ENCODE measurements around the gene TLX1.
A peak's percentile ranks its signal among the peaks of the same experiment; 100 is the strongest.
"Not testable (repeated sequence)": the region's sequence is repeated elsewhere in the genome, so short reads cannot be mapped to it uniquely, and the experiment has no call there.

The TLX1 gene

DNA sequence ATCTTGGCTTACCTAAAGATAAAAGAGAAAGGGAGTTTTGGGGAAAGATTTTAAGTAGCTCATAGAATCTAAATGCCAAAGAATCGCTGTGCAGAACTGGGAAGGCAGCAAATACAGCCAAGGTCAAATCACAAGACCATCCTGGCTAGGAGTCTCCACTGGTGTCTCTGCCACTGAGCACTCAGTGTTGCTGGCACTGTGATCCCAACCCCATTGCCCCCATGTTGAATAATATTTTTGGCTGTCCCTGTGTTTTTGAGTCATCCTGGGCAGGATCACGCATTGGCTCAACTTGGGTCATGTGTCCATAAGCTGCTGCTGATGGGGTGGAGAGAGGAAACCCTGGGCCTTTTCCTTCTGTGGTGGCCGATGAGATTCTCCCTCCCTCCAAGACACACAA, 21.2 kb downstream of the TLX1 start:
- DNase-seq = no peak

DNA sequence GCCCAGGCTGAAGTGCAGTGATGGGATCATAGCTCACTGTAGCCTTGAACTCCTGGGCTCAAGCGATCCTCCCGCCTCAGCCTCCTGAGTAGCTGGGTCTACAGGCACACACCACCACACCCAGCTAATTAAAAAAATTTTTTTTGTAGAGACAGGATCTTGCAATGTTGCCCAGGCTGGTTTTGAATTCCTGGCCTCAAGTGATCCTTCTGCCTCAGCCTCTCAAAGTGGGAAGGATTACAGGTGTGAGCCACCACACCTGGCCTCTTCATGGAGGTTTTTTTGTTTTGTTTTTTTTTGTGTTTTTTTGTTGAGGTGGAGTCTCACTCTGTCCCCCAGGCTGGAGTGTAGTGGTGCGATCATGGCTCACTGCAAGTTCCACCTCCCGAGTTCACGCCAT, 23.4 kb downstream of the TLX1 start:
- DNase-seq = not testable (repeated sequence)

DNA sequence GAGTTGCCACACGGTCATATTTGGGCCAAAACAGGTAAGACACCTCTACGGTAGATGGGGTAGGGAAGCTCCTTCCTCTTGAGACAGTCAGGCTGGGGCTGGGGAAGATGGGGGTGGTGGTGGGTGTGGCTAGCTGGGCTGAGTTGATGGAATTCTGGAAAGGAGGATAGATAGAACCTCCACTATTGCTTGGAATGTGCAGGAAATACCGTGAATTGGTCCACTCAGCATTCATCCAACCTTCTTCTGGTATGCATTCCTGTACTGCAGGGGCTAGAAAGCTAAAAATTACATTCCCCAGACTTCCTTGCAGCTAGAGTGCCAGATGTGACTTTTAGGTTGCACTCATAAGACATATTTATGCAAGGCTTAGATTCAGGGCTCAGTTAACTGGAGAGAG, 24.8 kb downstream of the TLX1 start:
- DNase-seq = no peak

DNA sequence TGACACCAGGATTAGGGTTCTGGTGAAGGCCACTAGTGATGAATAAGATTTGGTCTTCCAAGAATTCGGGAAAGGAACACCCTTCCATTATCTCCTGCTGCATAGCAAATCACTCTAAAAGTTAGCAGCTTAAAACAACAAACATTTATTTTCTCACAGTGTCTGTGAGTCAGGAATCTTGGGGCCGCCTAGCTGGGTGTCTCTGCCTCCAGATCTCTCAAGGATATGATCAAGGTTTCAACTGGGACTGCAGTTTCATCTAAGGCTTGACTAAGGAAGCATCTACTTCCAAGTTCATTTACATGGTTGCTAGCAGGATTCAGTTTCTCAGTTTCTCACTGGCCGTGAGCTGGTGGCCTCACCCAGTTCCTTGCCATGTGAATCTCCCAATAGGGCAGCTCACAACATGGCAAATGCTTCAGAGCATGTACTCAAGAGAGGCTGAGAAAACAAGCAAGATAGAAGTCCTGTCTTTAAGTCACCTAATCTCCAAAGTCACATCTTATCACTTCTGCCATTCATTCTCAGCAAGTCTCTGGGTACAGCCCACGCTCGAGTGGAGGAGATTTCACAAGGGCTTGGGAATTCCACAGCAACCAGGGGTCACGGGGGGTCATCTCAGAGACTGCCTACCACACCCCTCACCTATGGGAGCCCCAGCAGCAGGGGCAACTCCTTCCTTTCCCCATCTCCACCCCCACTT, 26.8 kb downstream of the TLX1 start:
- DNase-seq = no peak

DNA sequence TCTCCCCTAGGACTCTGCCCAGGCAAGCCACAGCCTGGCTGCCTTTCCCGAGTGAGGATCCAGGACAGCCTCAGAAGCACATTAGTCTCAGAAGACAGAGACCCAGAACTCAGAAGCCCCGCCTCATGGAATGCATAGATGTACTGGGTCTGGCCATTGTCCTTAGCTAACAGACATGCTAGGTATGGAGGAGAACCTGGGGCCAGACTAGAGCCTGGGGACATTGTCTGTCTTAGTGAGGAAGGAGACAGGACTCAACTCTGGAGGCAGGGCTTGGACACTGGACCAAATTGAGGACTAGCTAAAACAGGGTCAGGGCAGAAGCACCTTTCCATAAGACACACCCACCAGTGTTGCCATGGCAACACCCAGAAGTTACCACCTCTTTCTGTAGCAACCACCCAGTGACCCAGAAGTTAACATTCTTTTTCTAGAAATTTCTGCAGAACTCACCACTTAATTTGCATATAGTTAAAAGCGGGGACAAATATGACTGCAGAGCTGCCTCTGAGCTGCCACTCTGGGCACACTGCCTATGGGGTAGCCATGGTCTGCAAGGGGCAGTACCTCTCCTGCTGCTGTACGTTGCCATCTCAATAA, 27.5 kb downstream of the TLX1 start:
- DNase-seq = peak in 1 of 5 experiments; percentile 64

DNA sequence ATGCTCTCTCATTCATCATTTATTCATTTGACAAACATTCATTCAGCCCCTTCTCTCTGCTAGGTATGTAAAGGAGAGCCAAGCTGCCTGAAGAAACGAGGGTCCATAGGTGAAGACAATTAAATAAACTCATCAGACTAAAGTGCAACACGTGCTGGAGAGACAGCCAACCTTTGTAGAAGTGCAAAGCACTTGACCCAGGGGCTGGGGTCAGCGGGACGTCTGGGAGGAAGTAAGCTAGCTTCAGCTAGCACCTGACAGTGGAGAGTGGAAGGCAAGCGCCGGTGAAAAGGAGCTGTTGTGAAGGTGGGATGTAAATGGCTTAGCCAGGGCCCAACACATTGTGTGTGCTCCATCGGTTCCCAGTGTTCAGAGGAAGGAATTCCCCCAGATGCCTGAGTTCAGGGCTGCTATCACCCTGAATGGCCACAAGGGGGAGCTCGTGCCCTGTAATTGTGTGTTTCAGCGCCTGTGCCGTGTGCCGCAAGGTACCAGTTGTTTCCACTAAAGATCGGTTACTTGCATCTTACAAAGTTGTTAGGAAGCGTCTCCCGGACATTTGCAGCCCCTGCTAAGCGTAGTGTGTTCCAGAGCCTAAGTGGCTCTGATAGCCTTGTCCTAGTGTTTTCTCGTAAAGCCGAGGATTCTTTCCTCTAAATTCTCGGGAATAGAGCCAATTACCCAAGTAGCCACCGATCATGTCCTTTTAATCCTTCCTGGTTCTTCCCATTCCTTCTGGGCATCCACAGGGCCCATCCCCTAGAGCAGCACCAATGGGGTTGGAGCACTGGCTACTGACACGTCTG, 30.6 kb downstream of the TLX1 start:
- DNase-seq = peak in 4 of 5 experiments; percentile 46 to 66 (median 56)

DNA sequence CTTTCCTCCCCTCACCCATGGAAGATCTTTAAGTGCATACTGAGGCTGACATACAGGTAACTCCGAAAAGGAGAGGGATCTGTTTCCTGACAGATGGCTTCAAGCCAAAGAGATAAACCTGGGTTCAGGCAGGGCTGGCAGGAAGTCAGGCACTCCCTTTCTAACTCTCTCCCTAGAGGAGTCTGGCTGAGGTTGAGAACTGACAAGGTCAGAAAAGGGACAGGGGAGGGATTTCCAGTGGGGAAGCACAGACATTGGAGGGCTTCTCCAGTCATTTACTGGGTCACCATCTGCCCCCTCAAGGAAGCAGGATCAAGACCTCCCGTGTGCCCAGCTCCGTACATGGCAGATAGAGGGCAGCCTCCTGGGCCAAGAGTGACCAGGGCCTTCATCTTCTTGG, 31.6 kb downstream of the TLX1 start:
- no peak for DNase-seq

DNA sequence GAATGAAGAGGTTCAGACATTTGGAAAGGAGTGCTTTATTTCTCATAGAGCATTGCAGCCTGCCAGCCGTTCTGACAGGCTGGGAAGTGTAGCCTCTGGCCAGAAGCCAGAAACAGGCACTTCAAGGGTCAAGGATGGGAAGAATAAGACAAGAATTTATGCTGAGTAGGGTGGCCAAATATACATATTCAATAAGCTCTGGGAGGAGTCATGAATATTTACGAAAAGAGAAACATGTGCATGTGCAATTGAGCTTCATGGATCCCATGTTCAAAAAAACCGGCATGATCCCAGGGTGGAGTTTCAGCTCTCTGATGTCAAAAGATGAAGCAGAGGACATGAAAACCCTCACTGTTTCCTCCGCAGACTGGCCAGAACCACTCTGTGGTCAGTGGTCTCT, 32.9 kb downstream of the TLX1 start:
- no peak for DNase-seq

DNA sequence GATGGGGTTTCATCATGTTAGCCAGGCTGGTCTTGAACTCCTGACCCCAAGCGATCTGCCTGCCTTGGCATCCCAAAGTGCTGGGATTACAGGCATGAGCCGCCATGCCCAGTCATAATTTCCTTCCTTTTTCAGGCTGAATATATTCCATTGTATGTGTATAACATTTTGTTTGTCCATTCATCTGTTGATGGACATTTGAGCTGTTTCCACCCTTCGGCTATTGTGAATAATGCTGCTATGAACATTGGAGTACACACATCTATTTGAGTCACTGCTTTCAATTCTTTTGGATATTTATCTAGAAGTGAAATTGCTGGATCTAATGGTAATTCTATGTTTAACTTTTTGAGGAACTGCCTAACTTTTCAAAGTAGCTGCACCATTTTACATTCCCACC, 34.6 kb downstream of the TLX1 start:
- DNase-seq = no peak

DNA sequence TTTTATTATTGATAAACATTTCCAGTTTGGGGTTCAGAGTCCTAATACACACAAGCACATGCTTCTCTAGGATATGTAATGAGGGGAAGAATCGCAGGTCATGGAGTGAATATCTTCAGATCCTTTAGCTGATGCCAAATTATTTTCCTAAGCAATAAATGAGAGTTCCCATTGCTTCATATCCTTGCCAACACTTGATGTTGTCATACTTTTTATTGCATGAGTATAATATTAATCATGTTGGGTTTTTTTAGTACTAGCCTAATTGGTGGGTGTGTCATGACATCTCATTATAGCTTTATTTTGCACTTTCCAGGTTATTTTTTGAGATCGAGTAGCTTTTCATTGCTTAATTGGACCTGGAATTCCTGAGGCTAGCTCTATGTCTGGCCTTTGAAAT, 35.3 kb downstream of the TLX1 start:
- no peak for DNase-seq

DNA sequence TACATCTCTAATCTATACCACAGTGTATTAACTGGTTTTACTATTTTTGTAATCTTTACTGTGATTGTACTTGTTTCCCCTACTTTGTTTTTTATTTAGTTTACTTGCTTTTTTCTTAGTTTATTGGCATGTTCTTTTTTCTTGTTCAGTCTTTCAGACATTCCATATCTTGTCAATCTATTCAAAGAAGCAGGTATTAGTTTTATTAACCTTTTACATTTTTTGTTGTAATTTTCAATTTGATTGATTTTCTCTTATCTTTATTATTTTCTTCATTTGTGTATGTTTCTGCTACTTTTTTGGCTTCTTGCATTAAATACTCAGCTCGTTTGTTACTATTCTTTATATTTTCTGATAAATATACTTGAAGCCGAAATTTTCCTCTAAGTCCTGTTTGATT, 41.6 kb downstream of the TLX1 start:
- no peak for DNase-seq

DNA sequence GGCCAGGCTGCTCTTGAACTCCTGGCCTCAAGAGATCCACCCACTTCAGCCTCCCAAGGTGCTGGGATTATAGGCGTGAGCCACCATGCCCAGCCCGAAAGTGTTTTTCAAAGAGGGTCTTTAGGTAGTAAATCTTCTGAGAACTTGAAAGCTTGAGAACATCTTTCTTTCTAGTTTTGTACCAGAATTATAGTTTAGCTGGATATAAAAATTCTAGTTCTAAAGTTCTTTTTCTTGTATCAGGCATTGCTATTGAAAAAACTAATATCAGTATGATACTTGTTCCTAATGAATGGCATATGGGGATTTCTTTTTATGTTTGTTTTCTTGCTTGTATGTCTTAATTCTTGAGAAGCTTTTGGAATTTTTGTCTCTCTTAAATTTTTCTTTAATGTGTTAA, 43.2 kb downstream of the TLX1 start:
- no peak for DNase-seq

DNA sequence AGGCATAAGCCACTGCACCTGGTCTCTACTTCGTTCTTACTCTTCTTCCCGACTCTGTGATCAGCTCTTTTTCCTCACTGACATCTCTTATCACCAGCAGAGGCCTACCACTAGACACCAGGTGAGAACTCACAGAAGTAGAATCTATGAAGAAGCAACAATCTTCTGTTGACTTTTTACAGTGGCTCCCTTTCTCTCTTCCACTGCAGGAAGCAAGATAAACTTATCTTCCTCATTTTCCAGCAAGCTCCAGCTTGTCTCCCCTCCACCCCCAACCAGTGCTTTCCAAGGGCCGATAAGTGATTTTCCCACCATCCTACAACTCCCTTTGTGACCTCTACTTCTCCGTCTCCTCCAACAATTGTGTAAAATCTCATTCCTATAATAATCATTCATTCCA, 45.5 kb downstream of the TLX1 start:
- DNase-seq = no peak

DNA sequence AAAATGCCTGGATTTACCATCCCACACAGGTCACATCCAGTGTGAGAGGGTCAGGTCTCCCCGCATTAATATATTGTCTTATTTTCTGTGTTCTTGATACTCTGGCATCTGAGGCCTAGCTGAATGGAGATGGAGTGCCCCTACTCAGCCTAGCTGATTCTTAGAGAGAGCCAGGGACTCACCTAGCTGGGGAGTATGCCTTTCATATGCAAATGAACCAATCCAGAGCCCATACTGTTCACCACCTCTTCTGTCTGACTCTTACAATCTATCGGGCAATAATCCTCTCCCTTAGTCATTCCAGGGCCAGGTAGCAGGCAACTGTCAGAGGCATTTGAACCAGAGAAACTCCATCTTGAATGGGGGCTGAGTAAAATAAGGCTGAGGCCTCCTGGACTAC, 51.8 kb downstream of the TLX1 start:
- no peak for DNase-seq

DNA sequence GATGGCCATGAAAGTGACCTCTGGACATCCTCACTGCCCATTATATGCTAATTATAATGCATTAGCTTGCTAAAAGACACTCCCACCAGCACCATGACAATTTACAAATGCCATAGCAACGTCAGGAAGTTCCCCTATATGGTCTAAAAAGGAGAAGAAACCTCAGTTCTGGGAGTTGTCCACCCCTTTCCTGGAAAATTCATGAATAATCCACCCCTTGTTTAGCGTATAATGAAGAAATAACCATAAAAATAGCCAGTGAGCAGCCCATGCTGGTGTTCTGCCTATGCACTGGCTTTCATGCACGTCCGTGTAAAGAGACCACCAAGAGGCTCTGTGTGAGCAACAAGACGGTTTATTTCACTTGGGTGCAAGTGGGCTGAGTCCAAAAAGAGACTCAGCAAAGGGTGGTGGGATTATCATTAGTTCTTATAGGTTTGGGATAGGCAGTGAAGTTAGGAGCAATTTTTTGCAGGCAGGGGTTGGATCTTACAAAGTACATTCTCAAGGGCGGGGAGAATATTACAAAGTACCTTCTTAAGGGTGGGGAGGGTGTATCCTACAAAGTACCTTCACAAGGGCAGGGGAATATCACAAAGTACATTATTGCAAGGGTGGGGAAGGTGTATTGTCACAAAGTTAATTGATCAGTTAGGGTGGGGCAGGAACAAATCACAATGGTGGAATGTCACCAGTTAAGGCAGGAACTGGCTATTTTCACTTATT, 52.5 kb downstream of the TLX1 start:
- DNase-seq = no peak

Data from T-helper 2 cell (primary cell).